Kidney capillary endothelial cell (primary cell): ENCODE data around the gene MAP7D1.
"Not testable (repeated sequence)": the region's sequence is repeated elsewhere in the genome, so short reads cannot be mapped to it uniquely, and the experiment has no call there.

Experiments
- DNase-seq: peaks from one replicate; pipeline ENCODE4 v3.0.0-alpha.2; 2018; ENCODE audit warnings: low spot score

The MAP7D1 gene

GRCh38 chr1:36168514-36168913 is 12.6 kb downstream of the MAP7D1 start:
- DNase-seq = no peak

- DNase-seq = no peak
Measured at GRCh38 chr1:36170643-36171412, 14.9 kb downstream of the MAP7D1 start.

GRCh38 chr1:36172017-36172747 is 16.2 kb downstream of the MAP7D1 start:
- no peak for DNase-seq

- DNase-seq = peak; percentile 89
Measured at GRCh38 chr1:36172983-36173382, 17.0 kb downstream of the MAP7D1 start.

GRCh38 chr1:36174713-36175112 is 18.8 kb downstream of the MAP7D1 start:
- no peak for DNase-seq

GRCh38 chr1:36175137-36176095 is 19.5 kb downstream of the MAP7D1 start:
- no peak for DNase-seq

DNA sequence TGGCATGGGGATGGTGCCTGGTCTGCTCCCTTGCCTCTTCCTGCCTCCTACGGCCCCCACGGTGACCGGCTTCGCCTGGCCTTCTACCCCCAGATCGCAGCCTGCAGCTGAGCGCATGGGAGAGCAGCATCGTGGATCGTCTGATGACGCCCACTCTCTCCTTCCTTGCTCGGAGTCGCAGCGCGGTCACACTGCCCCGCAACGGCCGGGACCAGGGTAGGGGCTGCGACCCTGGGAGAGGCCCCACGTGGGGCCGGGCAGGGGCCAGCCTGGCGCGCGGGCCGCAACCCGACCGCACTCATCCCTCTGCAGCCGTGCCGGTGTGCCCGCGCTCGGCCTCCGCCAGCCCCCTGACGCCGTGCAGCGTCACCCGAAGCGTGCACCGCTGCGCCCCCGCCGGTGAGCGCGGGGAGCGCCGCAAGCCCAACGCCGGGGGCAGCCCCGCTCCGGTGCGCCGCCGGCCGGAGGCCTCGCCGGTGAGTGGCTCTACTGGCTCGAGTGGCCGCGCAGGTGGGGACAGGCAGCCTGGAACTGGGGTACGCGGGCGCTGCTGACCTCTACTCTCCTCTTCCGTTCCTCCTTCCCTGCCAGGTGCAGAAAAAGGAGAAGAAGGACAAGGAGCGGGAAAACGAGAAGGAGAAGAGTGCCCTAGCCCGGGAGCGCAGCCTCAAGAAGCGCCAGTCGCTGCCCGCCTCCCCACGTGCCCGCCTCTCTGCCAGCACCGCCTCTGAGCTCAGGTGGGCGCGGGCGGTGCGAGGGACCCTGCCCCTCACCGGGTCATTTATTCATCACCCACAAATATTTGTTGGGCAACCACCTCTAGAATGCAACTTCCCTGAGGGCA is 20.4 kb downstream of the MAP7D1 start:
- no peak for DNase-seq

GRCh38 chr1:36177589-36178431 is 21.9 kb downstream of the MAP7D1 start:
- no peak for DNase-seq

DNA sequence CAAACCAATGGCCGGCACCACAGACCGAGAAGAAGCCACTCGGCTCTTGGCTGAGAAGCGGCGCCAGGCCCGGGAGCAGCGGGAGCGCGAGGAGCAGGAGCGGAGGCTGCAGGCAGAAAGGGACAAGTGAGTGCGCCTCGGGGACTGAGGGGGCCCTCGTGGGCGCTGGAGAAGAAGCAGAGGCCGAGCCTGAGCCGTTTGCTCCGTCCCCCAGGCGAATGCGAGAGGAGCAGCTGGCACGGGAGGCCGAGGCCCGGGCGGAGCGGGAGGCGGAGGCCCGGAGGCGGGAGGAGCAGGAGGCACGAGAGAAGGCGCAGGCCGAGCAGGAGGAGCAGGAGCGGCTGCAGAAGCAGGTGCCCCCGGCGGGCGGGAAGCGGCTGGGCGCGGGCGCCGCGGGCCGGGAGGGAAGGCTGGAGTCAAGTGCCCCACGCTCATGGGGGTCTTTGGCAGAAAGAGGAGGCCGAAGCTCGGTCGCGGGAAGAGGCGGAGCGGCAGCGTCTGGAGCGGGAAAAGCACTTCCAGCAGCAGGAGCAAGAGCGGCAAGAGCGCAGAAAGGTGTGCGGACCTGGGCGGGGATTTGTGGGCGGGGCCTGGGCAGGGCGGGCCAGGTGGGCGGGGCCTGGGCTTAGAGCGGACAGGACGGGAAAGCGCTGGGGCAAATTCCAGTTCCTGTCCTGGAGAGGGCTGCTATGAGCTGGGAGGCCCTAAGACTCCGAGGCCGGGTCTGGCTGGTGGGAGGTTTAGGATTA is 22.7 kb downstream of the MAP7D1 start:
- no peak for DNase-seq

- DNase-seq = no peak
Measured at GRCh38 chr1:36179220-36179600, 23.2 kb downstream of the MAP7D1 start.

DNA sequence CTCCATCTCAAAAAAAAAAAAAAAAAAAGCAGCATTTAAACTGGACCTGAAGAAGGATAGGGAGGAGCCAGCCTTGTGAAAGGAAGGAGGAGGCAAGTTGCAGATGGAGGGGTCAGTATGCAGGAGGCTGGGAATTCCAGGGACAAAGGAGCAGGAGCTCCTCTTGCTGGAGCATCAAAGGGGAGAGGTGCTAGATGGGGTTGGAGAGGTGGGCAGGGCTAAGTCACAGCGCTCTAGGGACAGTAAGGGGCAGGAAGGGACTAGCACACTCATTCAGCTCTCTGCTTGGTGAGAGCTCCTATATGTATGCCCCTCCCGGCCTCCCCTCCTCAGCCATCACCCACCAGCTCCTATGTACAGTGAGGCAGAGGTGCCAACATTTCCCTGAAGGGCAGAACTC is 26.8 kb downstream of the MAP7D1 start:
- no peak for DNase-seq

DNA sequence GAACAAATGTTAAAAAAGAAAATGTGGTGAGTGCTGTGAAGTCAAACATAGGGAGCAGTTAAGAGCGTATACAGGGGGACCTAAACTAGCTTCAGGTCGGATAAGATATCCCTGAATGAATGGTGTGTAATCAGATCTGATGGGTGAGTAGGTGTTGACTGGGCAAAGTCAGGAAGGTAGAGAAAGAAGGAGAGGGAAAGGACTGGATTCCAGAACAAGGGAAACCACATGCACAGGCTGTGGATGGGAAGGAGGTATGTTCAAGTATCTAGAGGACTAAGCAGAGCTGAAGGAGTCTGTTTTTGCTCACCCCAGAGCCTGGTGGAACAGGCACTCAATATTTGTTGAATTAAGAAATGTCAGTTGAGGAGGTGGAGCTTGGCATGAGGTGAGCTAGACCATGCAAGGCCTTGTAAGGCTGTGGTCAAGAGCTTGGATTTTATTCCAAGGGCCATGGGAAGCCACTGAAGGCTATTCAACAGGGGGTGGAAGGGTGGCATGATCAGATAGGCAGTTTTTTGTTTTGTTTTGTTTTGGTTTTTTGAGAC is 27.4 kb downstream of the MAP7D1 start:
- DNase-seq = no peak

DNA sequence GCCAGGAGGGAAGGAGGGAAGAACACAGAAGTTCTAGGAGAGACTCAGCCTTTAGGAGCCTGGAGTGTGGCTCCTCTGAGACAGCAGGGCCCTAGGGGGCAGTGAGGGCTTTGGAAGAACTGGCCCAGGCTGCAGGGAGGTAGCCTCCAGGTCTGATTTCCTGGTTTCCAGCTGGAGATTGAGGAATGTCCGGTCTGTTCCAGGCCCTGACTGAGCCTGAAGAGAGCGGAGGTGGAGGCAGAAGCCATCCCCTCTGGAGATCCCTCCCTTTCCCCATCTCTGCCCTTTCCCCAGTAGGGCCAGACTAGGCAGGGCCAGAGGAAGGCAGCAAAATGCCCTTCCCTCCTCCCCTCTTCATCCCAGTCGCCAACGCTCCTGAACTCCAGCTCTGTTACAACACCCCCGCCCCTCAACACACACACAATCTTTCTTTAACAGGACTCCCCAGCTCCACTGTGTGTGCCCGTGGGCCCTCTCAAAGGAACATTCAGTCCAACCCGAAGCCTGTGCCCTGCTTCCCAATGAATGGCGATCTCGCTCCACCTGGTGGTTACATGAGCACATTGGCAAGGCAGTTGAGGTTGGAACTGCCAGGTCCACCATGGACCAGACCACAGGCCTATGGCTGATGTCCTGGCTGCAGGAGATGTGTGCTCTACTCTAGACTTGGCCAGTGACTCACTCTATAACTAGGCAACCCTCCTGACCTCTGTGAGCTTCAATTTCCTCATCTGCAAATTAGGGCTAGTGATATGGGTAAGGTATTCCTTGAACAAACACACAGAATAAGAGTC is 32.0 kb downstream of the MAP7D1 start:
- peak; percentile 87 for DNase-seq

DNA sequence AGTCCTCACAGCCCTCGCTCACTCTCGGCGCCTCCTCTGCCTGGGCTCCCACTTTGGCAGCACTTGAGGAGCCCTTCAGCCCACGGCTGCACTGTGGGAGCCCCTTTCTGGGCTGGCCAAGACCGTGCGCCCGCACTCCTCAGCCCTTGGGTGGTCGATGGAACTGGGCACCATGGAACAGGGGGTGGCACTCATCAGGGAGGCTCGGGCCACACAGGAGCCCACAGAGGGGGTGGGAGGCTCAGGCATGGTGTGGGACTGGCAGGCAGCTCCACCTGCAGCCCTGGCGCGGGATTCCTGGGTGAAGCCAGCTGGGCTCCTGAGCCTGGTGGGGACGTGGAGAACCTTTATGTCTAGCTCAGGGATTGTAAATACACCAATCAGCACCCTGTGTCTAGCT is 40.8 kb downstream of the MAP7D1 start:
- DNase-seq = not testable (repeated sequence)

GRCh38 chr1:36198641-36199040 is 42.7 kb downstream of the MAP7D1 start:
- DNase-seq = no peak

- DNase-seq = no peak
Measured at GRCh38 chr1:36199934-36200741, 44.2 kb downstream of the MAP7D1 start.

DNA sequence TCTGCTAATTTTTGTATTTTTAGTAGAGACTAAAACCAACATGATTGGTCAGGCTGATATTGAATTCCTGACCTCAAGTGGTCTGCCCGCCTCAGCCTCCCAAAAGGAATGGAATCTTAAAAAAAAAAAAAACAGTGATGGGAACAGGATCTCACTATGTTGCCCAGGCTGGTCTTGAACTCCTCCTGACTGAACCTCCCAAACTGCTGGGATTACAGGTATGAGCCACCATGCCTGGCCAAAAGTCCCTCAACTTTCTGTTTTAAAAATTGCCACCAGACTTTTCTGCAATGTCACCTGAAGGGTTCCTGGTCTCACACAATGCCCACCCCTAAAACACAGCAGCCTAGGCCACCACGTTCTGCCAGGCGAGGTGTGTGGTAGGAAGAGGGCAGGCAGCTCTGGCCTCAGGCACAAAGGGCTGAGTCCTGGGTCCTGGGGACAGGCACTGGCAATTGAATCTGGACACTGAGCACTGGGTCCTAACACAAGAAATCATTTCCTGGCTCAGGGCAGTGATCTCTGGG is 47.1 kb downstream of the MAP7D1 start:
- no peak for DNase-seq
